ENCODE data around the gene F8.
"Not testable (repeated sequence)": the region's sequence is repeated elsewhere in the genome, so short reads cannot be mapped to it uniquely, and the experiment has no call there.

The F8 gene

GRCh38 chrX:154819771-154820341 is 202.7 kb downstream of the F8 start:
- Histone ChIP-seq H3K27me3 (ENCODE audit: insufficient read depth, insufficient read length) (no peaks in the 10 kb centered on the region), H3K4me3 (ENCODE audit: insufficient read length, low read depth) (no peak overlapping the region), H3K9me3 (ENCODE audit: insufficient read depth, low read length) (no peaks in the 10 kb centered on the region), H3K4me1 (ENCODE audit: insufficient read depth, insufficient read length) (no peaks in the 10 kb centered on the region), H3K9ac (ENCODE audit: insufficient read length, low read depth) (no peak overlapping the region), H3K36me3 (ENCODE audit: insufficient read depth, insufficient read length, low read length) (no peaks in the 10 kb centered on the region)
- DNase-seq (ENCODE audit: low read depth, low spot score), result no peak
- TF ChIP-seq SUZ12 (IDR thresholded peaks at IDR 0.05; ENCODE audit: extremely low read depth, insufficient read depth, insufficient read length) (no peak), YY1 (IDR thresholded peaks at IDR 0.05; ENCODE audit: insufficient read depth, insufficient read length) (no peak), ZNF274 (IDR thresholded peaks at IDR 0.05; ENCODE audit: low read depth, low read length) (no peak)

DNA sequence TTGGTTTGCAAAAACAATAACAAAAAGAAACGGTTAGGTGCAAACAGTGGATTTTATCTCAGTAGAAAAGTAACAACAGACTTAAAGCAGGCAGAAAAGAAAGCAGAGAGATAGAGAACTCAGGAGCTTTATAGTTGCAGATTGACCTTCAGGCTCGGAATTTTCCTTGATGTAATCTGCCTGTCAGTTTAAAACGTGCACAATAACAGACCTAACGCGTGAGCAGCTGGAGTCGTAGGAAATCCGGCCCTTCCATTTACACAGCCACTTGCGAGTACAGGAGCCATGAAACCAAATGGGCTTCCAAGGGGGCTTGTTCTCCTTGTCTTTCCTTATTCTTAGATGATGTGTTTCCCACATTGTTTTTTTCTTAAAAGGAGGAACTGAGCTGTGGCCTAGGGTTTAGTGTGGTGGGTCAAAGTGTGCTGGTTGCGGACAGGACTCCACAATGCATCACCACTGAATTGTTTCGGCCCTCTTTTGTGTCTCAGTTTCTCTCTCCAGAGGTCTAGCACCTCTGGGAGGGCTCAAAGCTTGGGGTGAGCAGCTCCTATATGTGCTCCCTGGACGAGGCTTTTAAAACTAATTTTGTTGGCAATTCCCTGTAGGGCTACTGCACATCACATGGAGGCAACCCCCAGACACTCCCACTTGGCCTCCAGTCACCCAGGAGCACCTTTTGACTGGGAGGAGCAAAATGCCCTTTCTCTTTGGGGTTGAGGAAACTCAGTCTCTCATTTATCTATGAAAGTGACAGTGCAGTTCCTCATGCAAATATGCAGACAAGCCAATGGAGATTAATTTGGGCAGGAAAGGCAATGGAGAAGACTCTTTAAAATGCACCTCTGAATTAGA is 203.4 kb downstream of the F8 start:
- DNase-seq (ENCODE audit: low read depth, low spot score), result no peak
- Histone ChIP-seq H3K4me1 (ENCODE audit: insufficient read depth, insufficient read length) (no peaks in the 10 kb centered on the region), H3K4me3 (ENCODE audit: insufficient read length, low read depth) (no peak overlapping the region), H3K9me3 (ENCODE audit: insufficient read depth, low read length) (no peaks in the 10 kb centered on the region), H3K36me3 (ENCODE audit: insufficient read depth, insufficient read length, low read length) (no peaks in the 10 kb centered on the region), H3K27me3 (ENCODE audit: insufficient read depth, insufficient read length) (no peaks in the 10 kb centered on the region), H3K9ac (ENCODE audit: insufficient read length, low read depth) (no peak overlapping the region)
- TF ChIP-seq SUZ12 (IDR thresholded peaks at IDR 0.05; ENCODE audit: extremely low read depth, insufficient read depth, insufficient read length) (no peak), ZNF274 (IDR thresholded peaks at IDR 0.05; ENCODE audit: low read depth, low read length) (no peak), YY1 (IDR thresholded peaks at IDR 0.05; ENCODE audit: insufficient read depth, insufficient read length) (no peak)

- H3K4me1 ChIP-seq (ENCODE audit: insufficient read depth, insufficient read length); H3K9me3 ChIP-seq (ENCODE audit: insufficient read depth, low read length); H3K36me3 ChIP-seq (ENCODE audit: insufficient read depth, insufficient read length, low read length); H3K4me3 ChIP-seq (ENCODE audit: insufficient read length, low read depth); H3K27me3 ChIP-seq (ENCODE audit: insufficient read depth, insufficient read length); DNase-seq (ENCODE audit: low read depth, low spot score); H3K9ac ChIP-seq (ENCODE audit: insufficient read length, low read depth): not testable (repeated sequence)
Measured at GRCh38 chrX:154817048-154817618, 205.4 kb downstream of the F8 start.

DNA sequence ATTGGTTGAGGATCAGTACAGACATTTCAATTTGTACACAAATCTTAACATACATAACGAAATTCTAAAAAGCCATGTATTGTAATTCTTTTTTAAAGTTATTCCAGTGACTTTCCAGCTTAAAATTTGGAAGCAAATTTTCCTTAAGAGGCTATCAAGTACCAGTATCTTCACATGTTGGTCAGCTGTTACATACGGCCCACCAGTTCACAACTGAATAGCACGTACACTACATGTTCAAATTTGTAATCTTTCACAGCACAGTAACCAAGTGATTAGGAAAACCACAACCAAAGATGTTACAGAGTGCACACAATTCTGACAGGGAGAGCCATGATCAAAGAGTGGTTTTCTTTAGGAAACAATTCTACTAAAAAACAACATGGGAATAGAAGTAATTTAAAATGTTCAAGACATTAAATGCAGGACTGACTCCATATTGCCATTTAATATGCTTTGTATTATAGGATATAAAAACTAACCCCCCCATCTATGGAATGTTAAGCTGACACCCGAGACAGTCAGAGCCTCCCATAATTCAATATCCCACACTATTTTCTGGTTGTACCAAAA is 206.1 kb downstream of the F8 start:
- H3K36me3 ChIP-seq (ENCODE audit: insufficient read depth, insufficient read length, low read length); H3K9me3 ChIP-seq (ENCODE audit: insufficient read depth, low read length); H3K4me1 ChIP-seq (ENCODE audit: insufficient read depth, insufficient read length); H3K4me3 ChIP-seq (ENCODE audit: insufficient read length, low read depth); DNase-seq (ENCODE audit: low read depth, low spot score); H3K27me3 ChIP-seq (ENCODE audit: insufficient read depth, insufficient read length); H3K9ac ChIP-seq (ENCODE audit: insufficient read length, low read depth): not testable (repeated sequence)

DNA sequence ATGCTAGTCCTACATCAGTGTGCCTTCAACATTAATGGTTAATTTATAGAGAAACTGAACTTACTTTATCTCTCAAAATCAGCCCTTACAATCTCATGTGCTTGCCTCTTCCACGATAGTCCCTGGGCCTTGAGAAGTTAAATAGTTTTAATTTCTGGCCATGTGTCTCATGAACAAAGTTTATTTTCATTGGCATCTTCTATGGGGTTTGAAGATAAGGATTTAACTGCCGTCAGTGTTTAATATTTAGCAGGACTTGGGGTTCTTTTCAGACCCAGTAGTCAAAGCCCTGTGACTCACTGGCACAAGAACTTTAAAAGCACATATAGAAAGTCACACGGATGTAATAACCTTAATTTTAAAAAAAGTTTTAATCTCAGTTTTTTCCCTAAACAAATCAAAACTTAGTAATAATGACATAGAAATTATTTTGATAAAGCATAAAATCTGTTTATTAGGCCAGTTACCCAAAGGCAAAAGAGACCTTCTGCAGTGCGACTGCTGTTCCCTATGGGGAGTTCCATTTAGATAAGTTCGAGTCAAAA is 207.2 kb downstream of the F8 start:
- no peaks in the 10 kb centered on the region for H3K36me3 ChIP-seq (ENCODE audit: insufficient read depth, insufficient read length, low read length)
- DNase-seq (ENCODE audit: low read depth, low spot score), result no peak
- no peak overlapping the region for H3K9ac ChIP-seq (ENCODE audit: insufficient read length, low read depth)

DNA sequence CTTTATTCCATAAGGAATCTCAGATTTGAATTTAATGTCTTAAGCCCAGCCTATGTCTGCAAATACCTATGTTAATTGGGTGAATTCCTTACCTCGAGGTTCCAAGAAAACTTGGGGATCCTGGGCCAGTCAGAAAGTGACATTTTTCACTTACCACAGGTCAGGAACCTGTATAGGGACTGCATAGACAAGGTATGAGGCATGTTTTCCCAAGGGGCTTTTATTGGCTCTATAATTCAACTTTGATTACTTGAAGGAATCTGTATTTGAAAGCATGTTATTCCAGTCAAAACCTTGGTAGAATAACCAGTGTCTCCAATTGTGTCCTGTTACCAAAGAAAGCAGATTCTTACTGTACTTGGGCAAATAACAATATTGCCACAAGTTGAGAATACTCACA is 208.7 kb downstream of the F8 start:
- no peak for DNase-seq (ENCODE audit: low read depth, low spot score)
- no peak for TF ChIP-seq YY1 (IDR thresholded peaks at IDR 0.05; ENCODE audit: insufficient read depth, insufficient read length)
- TF ChIP-seq ZNF274 (IDR thresholded peaks at IDR 0.05; ENCODE audit: low read depth, low read length), result no peak
- Histone ChIP-seq H3K9ac (ENCODE audit: insufficient read length, low read depth) (no peak overlapping the region), H3K4me1 (ENCODE audit: insufficient read depth, insufficient read length) (no peaks in the 10 kb centered on the region), H3K27me3 (ENCODE audit: insufficient read depth, insufficient read length) (no peaks in the 10 kb centered on the region), H3K9me3 (ENCODE audit: insufficient read depth, low read length) (no peaks in the 10 kb centered on the region), H3K36me3 (ENCODE audit: insufficient read depth, insufficient read length, low read length) (no peaks in the 10 kb centered on the region), H3K4me3 (ENCODE audit: insufficient read length, low read depth) (no peak overlapping the region)

More for the DNA sequence above, 207.2 kb downstream of the F8 start:
- no peak for TF ChIP-seq ZNF274 (IDR thresholded peaks at IDR 0.05; ENCODE audit: low read depth, low read length)
- TF ChIP-seq YY1 (IDR thresholded peaks at IDR 0.05; ENCODE audit: insufficient read depth, insufficient read length), result no peak
- no peak for TF ChIP-seq SUZ12 (IDR thresholded peaks at IDR 0.05; ENCODE audit: extremely low read depth, insufficient read depth, insufficient read length)
- Histone ChIP-seq H3K9me3 (ENCODE audit: insufficient read depth, low read length) (no peaks in the 10 kb centered on the region), H3K27me3 (ENCODE audit: insufficient read depth, insufficient read length) (no peaks in the 10 kb centered on the region), H3K4me1 (ENCODE audit: insufficient read depth, insufficient read length) (no peaks in the 10 kb centered on the region), H3K4me3 (ENCODE audit: insufficient read length, low read depth) (no peak overlapping the region)

DNA sequence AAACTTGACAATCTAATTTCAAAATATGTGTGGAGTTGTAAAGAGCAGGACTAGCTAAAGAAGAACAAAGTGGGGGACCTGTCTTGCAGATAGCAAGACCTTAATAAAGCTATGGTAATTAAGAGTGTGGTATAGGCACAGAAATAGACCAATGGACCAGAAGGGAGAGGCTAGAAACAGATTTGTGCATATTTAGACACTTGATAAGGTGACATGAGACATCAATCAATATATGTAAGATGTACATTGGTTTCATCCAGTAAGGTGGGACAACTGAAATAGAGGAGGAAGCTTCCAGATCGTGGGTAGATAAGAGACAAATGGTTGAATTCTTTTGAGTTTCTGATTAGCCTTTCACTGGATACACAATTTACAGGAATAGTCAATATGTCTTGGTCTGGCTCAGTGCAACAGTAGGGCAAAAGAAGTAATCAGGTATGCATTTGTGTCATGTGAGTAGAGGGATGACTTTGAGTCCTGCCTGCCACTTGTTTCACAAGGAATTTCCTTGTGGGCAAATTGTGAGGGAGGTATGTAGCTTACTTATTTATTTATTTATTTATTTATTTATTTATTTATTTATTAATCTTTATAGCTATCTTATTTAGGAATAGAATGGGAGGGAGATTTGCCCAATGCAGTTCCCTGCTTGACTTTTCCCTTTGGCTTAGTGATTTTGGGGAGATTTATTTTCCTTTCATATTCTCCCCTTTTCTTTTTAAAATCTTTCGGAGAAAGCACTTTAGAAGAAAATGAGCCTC is 210.0 kb downstream of the F8 start:
- Histone ChIP-seq H3K27me3 (ENCODE audit: insufficient read depth, insufficient read length) (no peaks in the 10 kb centered on the region), H3K4me1 (ENCODE audit: insufficient read depth, insufficient read length) (no peaks in the 10 kb centered on the region), H3K36me3 (ENCODE audit: insufficient read depth, insufficient read length, low read length) (no peaks in the 10 kb centered on the region), H3K9ac (ENCODE audit: insufficient read length, low read depth) (no peak overlapping the region), H3K4me3 (ENCODE audit: insufficient read length, low read depth) (no peak overlapping the region), H3K9me3 (ENCODE audit: insufficient read depth, low read length) (no peaks in the 10 kb centered on the region)
- DNase-seq (ENCODE audit: low read depth, low spot score), result no peak
- TF ChIP-seq SUZ12 (IDR thresholded peaks at IDR 0.05; ENCODE audit: extremely low read depth, insufficient read depth, insufficient read length) (no peak), ZNF274 (IDR thresholded peaks at IDR 0.05; ENCODE audit: low read depth, low read length) (no peak), YY1 (IDR thresholded peaks at IDR 0.05; ENCODE audit: insufficient read depth, insufficient read length) (no peak)

All from NT2/D1 (cell line).